OCI-LY7 (cell line): ENCODE results near the gene JAK1. TPM values are rescaled to one million over a fixed set of nuclear protein-coding genes. Genes with fewer than 3 reads are reported as not detected.

Source experiments
- BruUV-seq: library from RNA; stranded (reverse); fragments of 400-500 nt; replicated peaks from 2 replicates; lab custom pipeline; 2021; lab: Mats Ljungman, UMichigan
- CTCF ChIA-PET: fragments of 300-600 bp; sonication (Branson Sonifier 250); formaldehyde crosslinking; loops from one replicate; lab custom pipeline; 2022; ENCODE audit warnings: antibody characterized with exemption; ENCODE audit not compliant: unreplicated experiment; lab: Charles Lee
- POLR2A ChIA-PET: fragments of 300-600 bp; sonication (Branson Sonifier 250); formaldehyde crosslinking; loops from one replicate; lab custom pipeline; 2022; ENCODE audit warnings: antibody characterized with exemption; lab: Charles Lee
- DNase-seq: peaks from one replicate; pipeline ENCODE4 v3.0.0-alpha.2; 2015; ENCODE audit warnings: low spot score
- H2AFZ ChIP-seq: fragments of 200-600 bp; sonication (generic), shearing (Covaris generic); 2 replicates; pipeline ENCODE4 v1.6.1; 2014; ENCODE audit warnings: mild to moderate bottlenecking, antibody characterized with exemption, low read length, moderate library complexity
- H3K27ac ChIP-seq: fragments of 200-600 bp; sonication (generic); 2 replicates; pipeline ENCODE4 v1.5.1; 2014; ENCODE audit warnings: mixed run types, low read depth, mild to moderate bottlenecking, moderate library complexity, low read length, inconsistent platforms; ENCODE audit not compliant: poor library complexity, severe bottlenecking
- H3K36me3 ChIP-seq: fragments of 200-600 bp; sonication (generic); 2 replicates; pipeline ENCODE4 v1.6.1; 2014; ENCODE audit warnings: mild to moderate bottlenecking, antibody characterized with exemption, low read length, moderate library complexity, mixed read lengths; ENCODE audit not compliant: insufficient read depth
- H3K4me1 ChIP-seq: fragments of 200-600 bp; sonication (generic); 2 replicates; pipeline ENCODE4 v1.5.1; 2014; ENCODE audit warnings: mild to moderate bottlenecking, low read length; ENCODE audit not compliant: insufficient read depth, poor library complexity, severe bottlenecking
- H3K4me2 ChIP-seq: fragments of 200-600 bp; sonication (generic); 2 replicates; pipeline ENCODE4 v1.6.1; 2014; ENCODE audit warnings: mild to moderate bottlenecking, low read length
- H3K4me3 ChIP-seq: fragments of 200-600 bp; sonication (generic); 2 replicates; pipeline ENCODE4 v1.5.1; 2014; ENCODE audit warnings: mild to moderate bottlenecking, low read depth, low read length; ENCODE audit not compliant: poor library complexity, severe bottlenecking
- H3K79me2 ChIP-seq: fragments of 200-600 bp; sonication (generic); 2 replicates; pipeline ENCODE4 v1.6.1; 2016; ENCODE audit warnings: low read depth, mild to moderate bottlenecking, low read length, moderate library complexity, mixed read lengths; ENCODE audit not compliant: insufficient read depth
- H3K9me2 ChIP-seq: fragments of 200-600 bp; sonication (generic); 2 replicates; pipeline ENCODE4 v1.6.1; 2016; ENCODE audit warnings: mild to moderate bottlenecking, low read length, mixed read lengths; ENCODE audit not compliant: insufficient read depth
- H3K9me3 ChIP-seq: fragments of 200-600 bp; sonication (generic); 2 replicates; pipeline ENCODE4 v1.6.1; 2014; ENCODE audit warnings: mild to moderate bottlenecking, mixed run types, low read length, mixed read lengths
- H4K20me1 ChIP-seq: fragments of 200-600 bp; sonication (generic); 2 replicates; pipeline ENCODE4 v1.6.1; 2014; ENCODE audit warnings: mild to moderate bottlenecking, antibody characterized with exemption, low read length, moderate library complexity, mixed read lengths; ENCODE audit not compliant: insufficient read depth
- CTCF ChIP-seq: fragments of 200-600 bp; sonication (generic); conservative IDR thresholded peaks from 2 replicates; pipeline ENCODE4 v1.5.1; 2014; ENCODE audit warnings: mild to moderate bottlenecking, antibody characterized with exemption, low read length, moderate library complexity, mixed read lengths
- EZH2phosphoT487 ChIP-seq: fragments of 200-600 bp; sonication (generic); IDR thresholded peaks from 2 replicates; pipeline ENCODE4 v1.6.1; 2018; ENCODE audit warnings: low read depth, borderline replicate concordance, mild to moderate bottlenecking, mixed run types, antibody characterized with exemption, low read length, moderate library complexity, mixed read lengths
- intact Hi-C: fragments of 100-400 bp; cut with micrococcal nuclease; formaldehyde crosslinking; loops from one replicate; pipeline ENCODE4 v1.10.0; 2022; ENCODE audit not compliant: unreplicated experiment
- total RNA-seq, 2 experiments: library from RNA; depleted of rRNA in 1 of 2; stranded (reverse); fragments of >200 nt in 1 of 2; shearing (Covaris generic) in 1 of 2; gene quantifications; 2 replicates each; pipeline ENCODE4 v1.2.3, GENCODE V29; 2014 to 2022

Gene JAK1
- total RNA-seq, 2 experiments from 2014 or later: 72.6 to 86.8 TPM

GRCh38 chr1:64801851-64802523, 164.4 kb downstream of the JAK1 start:
- ChIA-PET POLR2A (no interaction called here), CTCF (no interaction called here)
- BruUV-seq: no TSS peak
- no peaks in the 10 kb centered on the region for H3K79me2 ChIP-seq
- DNase-seq: no peak
- TF ChIP-seq EZH2phosphoT487: no peak
- no peak for TF ChIP-seq CTCF
- no peaks in the 10 kb centered on the region for H3K9me2 ChIP-seq
- no peak overlapping the region for H3K27ac ChIP-seq
- intact Hi-C loops: no loop called here
- no peak overlapping the region for H3K4me2 ChIP-seq
- no peaks in the 10 kb centered on the region for H3K9me3 ChIP-seq
- no peaks in the 10 kb centered on the region for H4K20me1 ChIP-seq
- no peaks in the 10 kb centered on the region for H3K4me1 ChIP-seq
- H2AFZ ChIP-seq: no peak overlapping the region
- no peaks in the 10 kb centered on the region for H3K36me3 ChIP-seq
- H3K4me3 ChIP-seq: no peak overlapping the region

GRCh38 chr1:64798872-64799271, 167.5 kb downstream of the JAK1 start:
- POLR2A ChIA-PET: interaction anchor here (0.6 to 1.1 kb wide), 3 partner anchors 23 to 793 kb away, joined by 3 to 7 read pairs (median 3); no protein-coding TSS in a partner anchor
- intact Hi-C loops: no loop called here
- H3K79me2 ChIP-seq: no peaks in the 10 kb centered on the region
- TF ChIP-seq EZH2phosphoT487 (no peak), CTCF (no peak)
- CTCF ChIA-PET: no interaction called here
- no peaks in the 10 kb centered on the region for H3K9me2 ChIP-seq
- H3K36me3 ChIP-seq: no peaks in the 10 kb centered on the region
- no TSS peak for BruUV-seq
- no peaks in the 10 kb centered on the region for H4K20me1 ChIP-seq
- no peak overlapping the region for H3K4me2 ChIP-seq
- no peak overlapping the region for H3K27ac ChIP-seq
- no peaks in the 10 kb centered on the region for H3K4me1 ChIP-seq
- no peak overlapping the region for H3K4me3 ChIP-seq
- H2AFZ ChIP-seq: no peak overlapping the region
- no peaks in the 10 kb centered on the region for H3K9me3 ChIP-seq
- no peak for DNase-seq

GRCh38 chr1:64790832-64791487, 175.4 kb downstream of the JAK1 start:
- Histone ChIP-seq H3K4me2 (no peak overlapping the region), H4K20me1 (no peaks in the 10 kb centered on the region), H3K4me3 (no peak overlapping the region), H3K9me2 (no peaks in the 10 kb centered on the region), H3K4me1 (no peaks in the 10 kb centered on the region), H3K79me2 (no peaks in the 10 kb centered on the region; the same call in 1 of the 2 replicates), H2AFZ (no peak overlapping the region), H3K27ac (no peak overlapping the region), H3K9me3 (no peaks in the 10 kb centered on the region), H3K36me3 (no peaks in the 10 kb centered on the region)
- ChIA-PET POLR2A (no interaction called here), CTCF (no interaction called here)
- BruUV-seq: no TSS peak
- no peak for TF ChIP-seq CTCF
- TF ChIP-seq EZH2phosphoT487: no peak
- DNase-seq: no peak
- intact Hi-C loops: no loop called here
